ENCODE measurements around the gene SELENOS. TPM values are rescaled to one million over a fixed set of nuclear protein-coding genes. Genes with fewer than 3 reads are reported as not detected.

SELENOS gene
- total RNA-seq, 1 donor from 2014 or later: 47.2 TPM

- Mint-ChIP-seq H3K4me3 (peak overlapping the region; percentile 95), H3K27me3 (peaks cover 8% of the 10 kb centered on the region), H3K36me3 (peaks cover 4% of the 10 kb centered on the region), H3K27ac (peak overlapping the region; percentile 90), H3K4me1 (ENCODE audit: unreplicated experiment) (peaks cover 43% of the 10 kb centered on the region), H3K9me3 (no peaks in the 10 kb centered on the region)
- no peak for DNase-seq (ENCODE audit: extremely low spot score, unreplicated experiment)
- TF ChIP-seq CTCF (conservative IDR thresholded peaks at IDR 0.05): no peak
Observed at GRCh38 chr15:101252836-101253235, 24.4 kb downstream of the SELENOS start.

DNA sequence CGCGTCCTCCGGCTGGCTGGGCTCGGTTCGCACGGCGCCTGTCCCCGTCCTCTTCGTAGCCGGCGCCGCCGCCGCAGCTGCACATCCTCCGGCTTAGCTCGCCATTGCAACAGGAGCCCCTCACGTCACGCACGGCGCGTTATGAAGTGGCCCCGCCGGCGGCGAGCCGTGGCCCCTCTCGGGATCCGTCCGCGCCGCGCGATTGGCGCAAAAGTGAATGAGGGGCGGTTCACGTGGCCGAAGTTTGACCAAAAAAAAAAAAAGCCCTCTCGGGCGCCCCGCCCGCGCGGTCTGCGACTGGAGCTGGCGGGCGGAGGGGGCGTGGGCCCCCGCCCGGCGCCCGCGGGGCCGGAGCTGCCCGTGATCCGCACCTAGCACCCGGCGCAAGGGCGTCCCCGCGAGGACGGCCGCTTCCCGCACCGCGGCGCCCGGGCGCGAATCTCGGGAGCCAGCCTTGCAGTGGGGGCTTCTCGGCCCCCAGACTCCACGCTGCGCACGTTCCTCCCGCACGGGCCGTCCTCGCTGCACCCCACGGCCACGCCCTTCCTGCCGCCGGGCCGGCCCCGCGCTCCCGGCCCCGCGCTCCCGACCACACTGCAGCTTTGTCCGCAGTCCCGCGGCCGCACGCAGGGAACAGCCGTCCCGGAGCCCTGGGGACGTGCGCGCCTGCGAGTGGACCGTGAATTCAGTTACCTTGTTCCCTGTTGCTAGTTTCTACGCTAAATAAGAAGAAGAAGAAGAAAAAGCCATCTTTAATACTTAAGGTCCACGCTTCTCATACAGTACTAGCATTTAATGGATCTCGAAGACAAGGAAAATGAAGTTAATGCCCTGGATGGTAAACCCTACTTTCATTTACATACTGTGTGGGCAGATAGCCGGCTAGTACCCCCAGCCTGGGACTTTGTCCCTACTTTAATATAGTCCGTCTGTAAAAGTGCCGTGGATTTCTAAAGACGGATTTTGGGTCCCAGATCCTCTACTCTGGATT, 25.2 kb downstream of the SELENOS start, which contains the start of gene CHSY1:
TSS of gene CHSY1 (minus strand) at position 219 of the 991 bp plus-strand sequence. CDS start 592 bp downstream, outside the sequence.
- Mint-ChIP-seq H3K9me3 (no peaks in the 10 kb centered on the region), H3K4me3 (peak within 1 kb of the TSS; percentile 96), H3K27me3 (peaks cover 8% of the 10 kb centered on the region), H3K4me1 (ENCODE audit: unreplicated experiment) (peaks cover 50% of the 10 kb centered on the region), H3K36me3 (peaks cover 7% of the 10 kb centered on the region), H3K27ac (peak within 1 kb of the TSS; percentile 90)
- TF ChIP-seq CTCF (conservative IDR thresholded peaks at IDR 0.05): no peak
- peak; percentile 92 for DNase-seq (ENCODE audit: extremely low spot score, unreplicated experiment)

- no peak for TF ChIP-seq CTCF (conservative IDR thresholded peaks at IDR 0.05)
- H3K36me3 Mint-ChIP-seq: peaks cover 9% of the 10 kb centered on the region
- peak overlapping the region; percentile 89 for H3K27ac Mint-ChIP-seq
- H3K9me3 Mint-ChIP-seq: no peaks in the 10 kb centered on the region
- H3K4me3 Mint-ChIP-seq: peak overlapping the region; percentile 96
- DNase-seq (ENCODE audit: extremely low spot score, unreplicated experiment): no peak
- H3K4me1 Mint-ChIP-seq (ENCODE audit: unreplicated experiment): peaks cover 57% of the 10 kb centered on the region
- peaks cover 8% of the 10 kb centered on the region for H3K27me3 Mint-ChIP-seq
Observed at GRCh38 chr15:101250873-101251829, 26.1 kb downstream of the SELENOS start.

DNA sequence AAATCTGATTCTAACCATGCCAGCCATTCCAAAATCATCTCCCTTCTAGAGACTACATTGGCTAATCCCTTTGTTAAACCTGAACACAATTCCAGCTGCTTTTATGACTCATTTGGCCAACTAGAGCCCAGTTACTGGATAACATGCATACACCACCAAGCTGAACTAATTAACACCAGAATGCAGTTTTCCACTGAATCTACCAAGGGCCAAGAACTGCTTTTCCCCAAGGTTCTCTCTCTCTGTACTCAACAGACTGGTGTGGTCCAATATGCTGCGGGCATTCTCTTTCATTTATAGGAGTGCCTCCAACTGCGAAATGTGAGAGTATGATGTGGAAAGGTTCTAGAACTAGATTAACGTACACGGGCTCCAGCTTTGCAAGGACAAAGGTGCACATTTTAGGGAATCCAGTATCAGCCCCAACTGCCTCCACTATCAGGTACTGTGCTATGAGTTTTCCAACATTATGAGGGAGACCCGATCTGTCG, 26.9 kb downstream of the SELENOS start:
- Mint-ChIP-seq H3K36me3 (peaks cover 9% of the 10 kb centered on the region), H3K9me3 (no peaks in the 10 kb centered on the region), H3K27me3 (peaks cover 5% of the 10 kb centered on the region), H3K27ac (peak overlapping the region; percentile 89), H3K4me1 (ENCODE audit: unreplicated experiment) (peaks cover 57% of the 10 kb centered on the region), H3K4me3 (peak overlapping the region; percentile 96)
- no peak for TF ChIP-seq CTCF (conservative IDR thresholded peaks at IDR 0.05)
- no peak for DNase-seq (ENCODE audit: extremely low spot score, unreplicated experiment)

- no peak overlapping the region for H3K27ac Mint-ChIP-seq
- TF ChIP-seq CTCF (conservative IDR thresholded peaks at IDR 0.05): no peak
- H3K9me3 Mint-ChIP-seq: no peaks in the 10 kb centered on the region
- no peak for DNase-seq (ENCODE audit: extremely low spot score, unreplicated experiment)
- peaks cover 70% of the 10 kb centered on the region for H3K4me1 Mint-ChIP-seq (ENCODE audit: unreplicated experiment)
- H3K4me3 Mint-ChIP-seq: peak overlapping the region; percentile 34
- H3K36me3 Mint-ChIP-seq: peaks cover 20% of the 10 kb centered on the region
- H3K27me3 Mint-ChIP-seq: peaks cover 4% of the 10 kb centered on the region
Observed at GRCh38 chr15:101248274-101248673, 29.0 kb downstream of the SELENOS start.
